H1 (cell line): Measurements from ENCODE around the gene QSOX2. TPM values are rescaled to one million over a fixed set of nuclear protein-coding genes. Genes with fewer than 3 reads are reported as not detected.

ENCODE experiments used
- CTCF ChIA-PET: fragments of 300-600 bp; sonication (Branson Sonifier 250); formaldehyde crosslinking; loops from one replicate; lab custom pipeline; 2021; ENCODE audit not compliant: partially characterized antibody; lab: Charles Lee
- POLR2A ChIA-PET: fragments of 300-600 bp; sonication (Branson Sonifier 250); formaldehyde crosslinking; loops from one replicate; lab custom pipeline; 2021; ENCODE audit warnings: inconsistent platforms; ENCODE audit not compliant: partially characterized antibody; lab: Charles Lee
- DNase-seq, 2 experiments: peaks; one replicate each; pipeline versions ENCODE4 v3.0.0 to v3.0.0-alpha.2; 2010 to 2022; ENCODE audit warnings: low spot score in 2 of 2, low read depth in 1 of 2, mixed read lengths in 1 of 2
- FAIRE-seq: peaks from 2 replicates; lab custom pipeline; 2011; peaks lifted over from hg19 to GRCh38; lab: Jason Lieb, UNC
- H2AFZ ChIP-seq: 2 replicates; pipeline ENCODE4 v1.8.1; 2012; ENCODE audit warnings: low read length, inconsistent platforms
- H2AK5ac ChIP-seq: 2 replicates; pipeline ENCODE4 v1.6.1; 2013; ENCODE audit warnings: low read depth, low read length
- H2BK120ac ChIP-seq: replicated peaks from 2 replicates; pipeline ENCODE3; 2013; ENCODE audit warnings: low read depth, low read length, inconsistent platforms
- H2BK12ac ChIP-seq: 2 replicates; pipeline ENCODE4 v1.6.1; 2013; ENCODE audit warnings: low read depth, low read length
- H2BK15ac ChIP-seq: 2 replicates; pipeline ENCODE4 v1.6.1; 2013; ENCODE audit warnings: low read length
- H2BK20ac ChIP-seq: 2 replicates; pipeline ENCODE4 v1.6.1; 2013; ENCODE audit warnings: low read length
- H2BK5ac ChIP-seq: 2 replicates; pipeline ENCODE4 v1.6.1; 2013; ENCODE audit warnings: low read depth, low read length
- H3K14ac ChIP-seq: 2 replicates; pipeline ENCODE4 v1.6.1; 2013; ENCODE audit warnings: inconsistent platforms; ENCODE audit not compliant: insufficient read length
- H3K18ac ChIP-seq: 2 replicates; pipeline ENCODE4 v1.6.1; 2013; ENCODE audit warnings: low read length; ENCODE audit errors: extremely low read depth
- H3K23ac ChIP-seq: 2 replicates; pipeline ENCODE4 v1.6.1; 2013; ENCODE audit warnings: inconsistent platforms; ENCODE audit not compliant: insufficient read length
- H3K23me2 ChIP-seq: 2 replicates; pipeline ENCODE4 v1.6.1; 2013; ENCODE audit warnings: low read depth, low read length
- H3K27ac ChIP-seq: 2 replicates; pipeline ENCODE4 v1.6.1; 2011; ENCODE audit warnings: low read depth, low read length, inconsistent platforms
- H3K27me3 ChIP-seq, 4 experiments: replicated peaks in 1 of 4; 1 replicate in 1 of 4; 2 replicates in 3 of 4; pipeline versions ENCODE4 v1.6.1 to v1.8.1; 2011 to 2013; ENCODE audit warnings: low read length in 3 of 4, mild to moderate bottlenecking in 3 of 4, inconsistent platforms in 2 of 4, mixed read lengths in 2 of 4, moderate library complexity in 1 of 4; ENCODE audit not compliant: control insufficient read depth in 3 of 4, insufficient read depth in 3 of 4; ENCODE audit errors: extremely low read depth in 1 of 4
- H3K36me3 ChIP-seq, 4 experiments: 2 replicates each; pipeline versions ENCODE4 v1.6.1 to v1.8.1; 2011 to 2013; ENCODE audit warnings: mild to moderate bottlenecking in 4 of 4, low read length in 3 of 4, moderate library complexity in 2 of 4, control low read depth in 1 of 4, inconsistent platforms in 1 of 4; ENCODE audit not compliant: insufficient read depth in 4 of 4, control insufficient read depth in 2 of 4
- H3K4ac ChIP-seq: replicated peaks from 2 replicates; pipeline ENCODE3; 2013; ENCODE audit warnings: low read length, low read depth, mixed read lengths, inconsistent platforms; ENCODE audit not compliant: insufficient read length
- H3K4me1 ChIP-seq, 4 experiments: replicated peaks in 1 of 4; 1 replicate in 1 of 4; 2 replicates in 3 of 4; pipeline versions ENCODE4 v1.6.1 to v1.8.1; 2011 to 2013; ENCODE audit warnings: low read length in 3 of 4, inconsistent platforms in 2 of 4, mixed read lengths in 1 of 4; ENCODE audit not compliant: insufficient read depth in 4 of 4, control insufficient read depth in 3 of 4
- H3K4me2 ChIP-seq, 2 experiments: 2 replicates each; pipeline versions ENCODE4 v1.6.1 to v1.8.1; 2011 to 2013; ENCODE audit warnings: low read depth in 2 of 2, low read length in 2 of 2, control low read depth in 1 of 2, inconsistent platforms in 1 of 2, mild to moderate bottlenecking in 1 of 2; ENCODE audit not compliant: insufficient read depth in 1 of 2
- H3K4me3 ChIP-seq, 4 experiments: fragments of 200-600, 300-600 bp in 1 of 4; sonication (generic), shearing (Covaris generic), sonication (Bioruptor Twin) in 1 of 4; 2 replicates each; pipeline versions ENCODE4 v1.5.1 to v1.8.1; 2011 to 2016; ENCODE audit warnings: low read length in 4 of 4, low read depth in 3 of 4, control low read depth in 2 of 4, inconsistent platforms in 2 of 4, mild to moderate bottlenecking in 2 of 4, mixed read lengths in 1 of 4, moderate library complexity in 1 of 4; ENCODE audit not compliant: insufficient read depth in 2 of 4; ENCODE audit errors: extremely low read depth in 1 of 4
- H3K56ac ChIP-seq: replicated peaks from 2 replicates; pipeline ENCODE3; 2013; ENCODE audit warnings: low read depth, mild to moderate bottlenecking, mixed read lengths, low read length, inconsistent platforms; ENCODE audit not compliant: insufficient read length
- H3K79me1 ChIP-seq: 2 replicates; pipeline ENCODE4 v1.6.1; 2013; ENCODE audit warnings: low read depth, low read length, control low read depth
- H3K79me2 ChIP-seq, 2 experiments: 2 replicates each; pipeline versions ENCODE4 v1.6.1 to v1.8.1; 2012 to 2013; ENCODE audit warnings: low read length in 2 of 2, mild to moderate bottlenecking in 2 of 2, inconsistent platforms in 1 of 2; ENCODE audit not compliant: insufficient read depth in 2 of 2, control insufficient read depth in 1 of 2
- H3K9ac ChIP-seq, 4 experiments: replicated peaks in 1 of 4; 1 replicate in 1 of 4; 2 replicates in 3 of 4; pipeline versions ENCODE4 v1.6.1 to v1.8.1; 2011 to 2013; ENCODE audit warnings: low read depth in 3 of 4, low read length in 3 of 4, control low read depth in 2 of 4, mild to moderate bottlenecking in 2 of 4, moderate library complexity in 2 of 4, inconsistent platforms in 1 of 4; ENCODE audit errors: extremely low read depth in 1 of 4
- H3K9me3 ChIP-seq, 2 experiments: 2 replicates each; pipeline versions ENCODE4 v1.6.1 to v1.8.1; 2012 to 2013; ENCODE audit warnings: mild to moderate bottlenecking in 2 of 2, moderate library complexity in 2 of 2, control low read depth in 1 of 2, inconsistent platforms in 1 of 2, low read depth in 1 of 2, low read length in 1 of 2, mixed read lengths in 1 of 2; ENCODE audit not compliant: insufficient read depth in 2 of 2
- H4K20me1 ChIP-seq, 2 experiments: replicated peaks in 1 of 2; 2 replicates each; pipeline versions ENCODE3 to v1.8.1; 2011 to 2013; ENCODE audit warnings: inconsistent platforms in 2 of 2, low read length in 2 of 2, mild to moderate bottlenecking in 1 of 2; ENCODE audit not compliant: insufficient read depth in 2 of 2, control insufficient read depth in 1 of 2
- H4K5ac ChIP-seq: 2 replicates; pipeline ENCODE4 v1.6.1; 2013; ENCODE audit warnings: low read length, low read depth, mixed read lengths, inconsistent platforms; ENCODE audit not compliant: insufficient read length
- H4K8ac ChIP-seq: 2 replicates; pipeline ENCODE4 v1.8.0; 2013; ENCODE audit warnings: mild to moderate bottlenecking, moderate library complexity, low read length, inconsistent platforms; ENCODE audit not compliant: insufficient read depth; ENCODE audit errors: extremely low read depth
- H4K91ac ChIP-seq: replicated peaks from 2 replicates; pipeline ENCODE3; 2013; ENCODE audit warnings: low read length, mixed read lengths, inconsistent platforms; ENCODE audit not compliant: insufficient read length
- CBX8 ChIP-seq: fragments of 300-800, 300-1000 bp; sonication (generic); IDR thresholded peaks from 2 replicates; pipeline ENCODE4 v1.7.1; 2016; ENCODE audit warnings: low read depth, low read length, borderline replicate concordance
- RNF2 ChIP-seq: fragments of 200-900, 300-1000 bp; sonication (generic); IDR thresholded peaks from 2 replicates; pipeline ENCODE4 v1.7.1; 2016; ENCODE audit warnings: borderline replicate concordance, low read depth, mild to moderate bottlenecking, antibody characterized with exemption, low read length; ENCODE audit not compliant: poor library complexity, severe bottlenecking; ENCODE audit errors: missing control alignments
- WGBS, 2 experiments: shearing (Covaris generic) in 1 of 2; methylation state at CpG; one replicate each; pipeline versions ENCODE4 v1.1.6 to v1.1.7; 2013 to 2015; ENCODE audit warnings: low lambda C conversion rate in 2 of 2, mixed read lengths in 2 of 2, inconsistent platforms in 1 of 2, low coverage in 1 of 2, missing lambda C conversion rate in 1 of 2; ENCODE audit not compliant: insufficient replicate concordance in 2 of 2, insufficient coverage in 1 of 2, insufficient read length in 1 of 2; ENCODE audit errors: extremely low coverage in 1 of 2, missing lambda C conversion rate in 1 of 2; 5-methylcytosine and 5-hydroxymethylcytosine counted together
- polyA plus RNA-seq, 7 experiments: library from polyadenylated mRNA; depleted of rRNA in 3 of 7; stranded (reverse) in 5 of 7; unstranded in 2 of 7; fragments of >200 nt in 5 of 7; fragments of 200-250 nt in 2 of 7; gene quantifications; 1 replicate in 5 of 7; 2 replicates in 1 of 7; 4 replicates in 1 of 7; pipeline versions ENCODE4 v1.2.1 to v1.2.3, GENCODE V29; 2011 to 2013; ENCODE audit warnings: missing spikeins in 2 of 7, mixed read lengths in 2 of 7
- total RNA-seq: library from RNA; stranded (reverse); fragmentation: NEBNext Ultra II Directional; extraction: Animal tissue kit (Norgen Biotek cat#: 25700); gene quantifications from 2 replicates; pipeline ENCODE4 v1.2.1, GENCODE V29; 2021

The QSOX2 gene
- total and polyA plus RNA-seq, 2 of the 8 experiments (the other 6 are each of a cell fraction or from before 2014, with no cell fraction given) = 18.0 to 28.6 TPM

DNA sequence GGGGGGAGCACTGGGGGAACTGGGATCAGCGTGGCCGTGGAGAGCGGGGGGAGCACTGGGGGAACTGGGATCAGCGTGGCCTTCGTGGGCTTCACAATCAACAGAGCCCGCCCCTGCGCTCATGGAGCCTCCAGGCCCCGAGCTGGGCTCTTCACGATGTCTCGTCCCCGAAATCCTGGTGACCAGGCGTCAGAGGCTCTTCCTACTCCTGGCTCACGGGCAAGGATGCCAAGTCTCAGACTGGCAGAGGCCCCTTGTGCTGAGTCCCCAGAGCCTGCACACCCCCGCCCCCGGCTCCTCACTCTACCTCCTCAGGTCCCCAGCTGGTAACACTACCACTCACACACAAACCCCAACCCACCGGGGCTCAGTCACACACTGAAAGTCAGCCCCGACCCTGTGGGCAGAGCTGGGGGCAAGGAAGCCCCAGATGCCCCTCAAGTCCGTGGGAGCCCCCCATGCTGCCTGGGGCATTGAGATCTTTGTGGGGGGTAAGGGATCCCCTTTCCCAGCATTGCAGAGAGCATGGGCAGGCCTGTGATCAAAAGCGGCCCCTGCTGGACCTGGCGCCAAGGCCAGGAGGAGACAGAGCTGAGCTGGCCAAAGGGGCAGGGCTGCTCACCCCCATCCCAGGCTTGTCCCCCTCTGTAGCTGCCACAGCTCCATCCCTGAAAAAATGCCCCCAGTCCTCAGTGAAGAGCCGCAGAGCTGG lies 67.4 kb downstream of the QSOX2 start:
- Histone ChIP-seq H3K14ac (no peak overlapping the region), H4K5ac (no peak overlapping the region), H3K79me1 (no peaks in the 10 kb centered on the region), H3K18ac (no peak overlapping the region; the same call in 1 of the 2 replicates), H2BK12ac (no peak overlapping the region), H2AK5ac (no peak overlapping the region), H3K79me2 (no peaks in the 10 kb centered on the region), H3K23me2 (peaks cover 5% of the 10 kb centered on the region; the same call in 1 of the 2 replicates), H2BK5ac (no peak overlapping the region), H2BK20ac (no peak overlapping the region), H3K27me3 (no peaks in the 10 kb centered on the region), H4K8ac (no peak overlapping the region), H3K4me1 (peaks cover 0 to 10% (median 5%) of the 10 kb centered on the region in 4 experiments; a peak in 5 of 7 replicates), H3K27ac (no peak overlapping the region)
- DNase-seq = no peak
- 88% methylated on average over 21 of the region's 21 CpGs; no CpG with 5 or more reads in 1 of the 2 experiments for WGBS, 2 experiments
- TF ChIP-seq RNF2 (no peak), CBX8 (no peak)
- TF ChIP-seq, all 59 proteins: peak for 0
- Histone ChIP-seq H3K23ac (no peak overlapping the region), H3K4me3 (no peak overlapping the region), H3K36me3 (no peaks in the 10 kb centered on the region), H2AFZ (no peak overlapping the region), H2BK120ac (no peak overlapping the region), H3K56ac (no peak overlapping the region), H3K4ac (peak overlapping the region; percentile 38), H3K9me3 (no peaks in the 10 kb centered on the region), H4K91ac (peak overlapping the region; percentile 27), H2BK15ac (no peak overlapping the region), H3K4me2 (no peak overlapping the region), H3K9ac (no peak overlapping the region), H4K20me1 (peaks cover 0 to 2% of the 10 kb centered on the region in 2 experiments)
- ChIA-PET POLR2A (interaction anchor here (0.6 to 2.0 kb wide), 5 partner anchors 14 to 302 kb away, joined by 3 to 7 read pairs (median 3); no protein-coding TSS in a partner anchor), CTCF (interaction anchor here (0.8 to 2.2 kb wide), 15 partner anchors 8 to 146 kb away, joined by 3 to 8 read pairs (median 4); no protein-coding TSS in a partner anchor)
- no peak for FAIRE-seq
